WTC11 (cell line): ENCODE measurements around the gene OR10G6. TPM values are rescaled to one million over a fixed set of nuclear protein-coding genes. Genes with fewer than 3 reads are reported as not detected.

ENCODE experiments used
- ATAC-seq: fragments of 200-7000 bp; cut with Tn5 transposase; 2 replicates; pipeline ENCODE4 v1.10.0; 2021; ENCODE audit warnings: mild to moderate bottlenecking, moderate library complexity
- CTCF ChIA-PET: fragments of 300-600 bp; sonication (Branson Sonifier 250); formaldehyde crosslinking; loops from one replicate; lab custom pipeline; 2021; ENCODE audit warnings: antibody characterized with exemption; lab: Charles Lee
- POLR2A ChIA-PET: fragments of 350-600 bp; sonication (Branson Sonifier 250); formaldehyde crosslinking; loops from one replicate; lab custom pipeline; 2021; ENCODE audit warnings: antibody characterized with exemption; lab: Charles Lee
- DNase-seq: peaks from one replicate; pipeline ENCODE4 v3.0.0; 2021; ENCODE audit warnings: low spot score
- H3K27ac Mint-ChIP-seq: 2 replicates; pipeline ENCODE4 v1.8.0; 2021; ENCODE audit warnings: mixed read lengths
- H3K27me3 Mint-ChIP-seq: 2 replicates; pipeline ENCODE4 v1.8.0; 2021; ENCODE audit warnings: low read depth, mild to moderate bottlenecking, moderate library complexity, mixed read lengths
- H3K36me3 Mint-ChIP-seq: 2 replicates; pipeline ENCODE4 v1.8.0; 2021; ENCODE audit warnings: mixed read lengths
- H3K4me1 Mint-ChIP-seq: 2 replicates; pipeline ENCODE4 v1.8.0; 2022; ENCODE audit warnings: mixed read lengths
- H3K4me3 Mint-ChIP-seq: 2 replicates; pipeline ENCODE4 v1.8.0; 2021; ENCODE audit warnings: mild to moderate bottlenecking, moderate library complexity, mixed read lengths
- H3K9me3 Mint-ChIP-seq: 2 replicates; pipeline ENCODE4 v1.8.0; 2021; ENCODE audit warnings: mixed read lengths
- ARID4B ChIP-seq: sonication (generic); formaldehyde crosslinking; IDR thresholded peaks from 2 replicates; pipeline ENCODE4 v1.8.0; 2023; ENCODE audit warnings: missing genetic modification reagents, mild to moderate bottlenecking, borderline replicate concordance
- ATF2 ChIP-seq: sonication (generic); formaldehyde crosslinking; IDR thresholded peaks from 2 replicates; pipeline ENCODE4 v1.8.1; 2022; ENCODE audit warnings: low read depth, missing genetic modification reagents, borderline replicate concordance
- FOXP1 ChIP-seq: sonication (generic); formaldehyde crosslinking; IDR thresholded peaks from 2 replicates; pipeline ENCODE4 v1.8.0; 2022; ENCODE audit warnings: missing genetic modification reagents, mild to moderate bottlenecking, moderate library complexity, borderline replicate concordance
- JAZF1 ChIP-seq: fragments of 250-450 bp; sonication (Bioruptor Pico); IDR thresholded peaks from 2 replicates; pipeline ENCODE4 v1.9.0; 2021; ENCODE audit warnings: moderate library complexity, mild to moderate bottlenecking, inconsistent platforms
- KAT7 ChIP-seq: sonication (generic); formaldehyde crosslinking; IDR thresholded peaks from 2 replicates; pipeline ENCODE4 v1.8.1; 2023; ENCODE audit warnings: missing genetic modification reagents, mild to moderate bottlenecking, borderline replicate concordance
- MAX ChIP-seq: sonication (generic); formaldehyde crosslinking; IDR thresholded peaks from 2 replicates; pipeline ENCODE4 v1.8.0; 2022; ENCODE audit warnings: mild to moderate bottlenecking, missing genetic modification reagents
- PRDM15 ChIP-seq: sonication (generic); formaldehyde crosslinking; IDR thresholded peaks from 2 replicates; pipeline ENCODE4 v1.8.0; 2022; ENCODE audit warnings: missing genetic modification reagents
- PRRX2 ChIP-seq: fragments of 250-450 bp; sonication (Bioruptor Pico); IDR thresholded peaks from 2 replicates; pipeline ENCODE4 v1.8.0; 2021; ENCODE audit warnings: mild to moderate bottlenecking
- SMAD4 ChIP-seq: sonication (generic); formaldehyde crosslinking; IDR thresholded peaks from 2 replicates; pipeline ENCODE4 v1.8.0; 2022; ENCODE audit warnings: mild to moderate bottlenecking, missing genetic modification reagents
- SP1 ChIP-seq: sonication (generic); formaldehyde crosslinking; conservative IDR thresholded peaks from 2 replicates; pipeline ENCODE4 v1.8.1; 2022; ENCODE audit warnings: missing genetic modification reagents
- TCF7 ChIP-seq: sonication (generic); formaldehyde crosslinking; IDR thresholded peaks from 2 replicates; pipeline ENCODE4 v1.8.0; 2022; ENCODE audit warnings: mild to moderate bottlenecking, low read depth, missing genetic modification reagents, moderate library complexity
- total RNA-seq: library from RNA; stranded (reverse); gene quantifications from 3 replicates; pipeline ENCODE4 v1.2.3, GENCODE V29; 2021
- TF ChIP-seq, protein P1 (sequence below): sonication (generic); formaldehyde crosslinking; IDR thresholded peaks from 2 replicates; pipeline ENCODE4 v1.8.0; 2022; ENCODE audit warnings: mild to moderate bottlenecking, missing genetic modification reagents
- TF ChIP-seq, protein P2 (sequence below): fragments of 250-450 bp; sonication (Bioruptor Pico); IDR thresholded peaks from 2 replicates; pipeline ENCODE4 v1.9.0; 2021; ENCODE audit warnings: mild to moderate bottlenecking

Gene OR10G6
- total RNA-seq, 1 experiment from 2014 or later: not detected

- H3K36me3 Mint-ChIP-seq: peaks cover 7% of the 10 kb centered on the region; the same call in 1 of the 2 replicates
- ATAC-seq (no peak), DNase-seq (no peak)
- H3K4me1 Mint-ChIP-seq: peaks cover 12% of the 10 kb centered on the region
- peaks cover 2% of the 10 kb centered on the region; the same call in 1 of the 2 replicates for H3K27me3 Mint-ChIP-seq
- peaks cover 13% of the 10 kb centered on the region for H3K9me3 Mint-ChIP-seq
- POLR2A ChIA-PET: no interaction called here
- TF ChIP-seq PRDM15 (CRISPR knock-in tag): no peak
- TF ChIP-seq SP1 (CRISPR knock-in tag): no peak
- CTCF ChIA-PET: no interaction called here
- H3K4me3 Mint-ChIP-seq: no peak within 1 kb of the TSS
- no peak within 1 kb of the TSS for H3K27ac Mint-ChIP-seq
Measured at GRCh38 chr11:123977731-123978347, 17.1 kb downstream of the OR10G6 start, which contains the start of gene OR10S1. Gene OR10S1, minus strand, starts transcription at chr11:123977781. Its CDS starts 117 bp downstream, at chr11:123977664.

GRCh38 chr11:123976770-123977560, 18.0 kb downstream of the OR10G6 start:
- Mint-ChIP-seq H3K4me3 (no peak overlapping the region), H3K27me3 (peaks cover under 1% of the 10 kb centered on the region; the same call in 1 of the 2 replicates), H3K36me3 (no peaks in the 10 kb centered on the region; the same call in 1 of the 2 replicates), H3K4me1 (peaks cover 12% of the 10 kb centered on the region), H3K9me3 (peaks cover 4% of the 10 kb centered on the region), H3K27ac (no peak overlapping the region)
- CTCF ChIA-PET: no interaction called here
- DNase-seq (no peak), ATAC-seq (no peak)
- TF ChIP-seq MAX (CRISPR knock-in tag): 0 out of 2 replicates have a peak, but pooled peaks have one; percentile 19
- no peak for TF ChIP-seq ATF2
- POLR2A ChIA-PET: no interaction called here

DNA sequence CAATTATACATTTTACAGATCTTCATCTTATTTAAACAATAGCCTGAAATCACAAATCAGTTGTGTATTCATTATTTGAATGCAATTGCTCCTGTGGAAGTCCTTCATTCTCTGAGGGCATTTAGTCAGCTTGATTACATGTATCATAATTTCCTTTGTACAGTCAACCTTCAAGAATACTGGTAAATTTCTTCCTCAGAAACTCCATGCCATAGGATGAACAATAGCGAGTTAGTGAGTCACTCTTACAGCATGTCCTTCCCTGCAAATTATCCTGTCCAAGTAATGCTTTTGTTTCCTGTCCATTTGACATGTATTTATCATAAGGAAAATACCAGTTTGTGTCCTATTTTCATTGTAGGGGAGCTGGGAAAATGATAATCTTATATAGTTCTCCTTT, 21.1 kb downstream of the OR10G6 start:
- ATAC-seq: no peak
- POLR2A ChIA-PET: no interaction called here
- Mint-ChIP-seq H3K27me3 (no peaks in the 10 kb centered on the region), H3K4me3 (no peak overlapping the region), H3K4me1 (peaks cover 5% of the 10 kb centered on the region; the same call in 1 of the 2 replicates), H3K9me3 (no peaks in the 10 kb centered on the region), H3K36me3 (no peaks in the 10 kb centered on the region), H3K27ac (no peak overlapping the region)
- DNase-seq: no peak
- TF ChIP-seq KAT7: no peak
- CTCF ChIA-PET: no interaction called here

- H3K9me3 Mint-ChIP-seq: peaks cover 26% of the 10 kb centered on the region
- CTCF ChIA-PET: no interaction called here
- no peak overlapping the region for H3K4me3 Mint-ChIP-seq
- TF ChIP-seq, protein P1, sequence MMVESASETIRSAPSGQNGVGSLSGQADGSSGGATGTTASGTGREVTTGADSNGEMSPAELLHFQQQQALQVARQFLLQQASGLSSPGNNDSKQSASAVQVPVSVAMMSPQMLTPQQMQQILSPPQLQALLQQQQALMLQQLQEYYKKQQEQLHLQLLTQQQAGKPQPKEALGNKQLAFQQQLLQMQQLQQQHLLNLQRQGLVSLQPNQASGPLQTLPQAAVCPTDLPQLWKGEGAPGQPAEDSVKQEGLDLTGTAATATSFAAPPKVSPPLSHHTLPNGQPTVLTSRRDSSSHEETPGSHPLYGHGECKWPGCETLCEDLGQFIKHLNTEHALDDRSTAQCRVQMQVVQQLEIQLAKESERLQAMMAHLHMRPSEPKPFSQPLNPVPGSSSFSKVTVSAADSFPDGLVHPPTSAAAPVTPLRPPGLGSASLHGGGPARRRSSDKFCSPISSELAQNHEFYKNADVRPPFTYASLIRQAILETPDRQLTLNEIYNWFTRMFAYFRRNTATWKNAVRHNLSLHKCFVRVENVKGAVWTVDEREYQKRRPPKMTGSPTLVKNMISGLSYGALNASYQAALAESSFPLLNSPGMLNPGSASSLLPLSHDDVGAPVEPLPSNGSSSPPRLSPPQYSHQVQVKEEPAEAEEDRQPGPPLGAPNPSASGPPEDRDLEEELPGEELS (CRISPR knock-in tag): no peak
- TF ChIP-seq MAX (CRISPR knock-in tag) (no peak), SMAD4 (CRISPR knock-in tag) (no peak), TCF7 (no peak), ARID4B (CRISPR knock-in tag) (no peak), PRRX2 (CRISPR knock-in tag) (no peak), JAZF1 (no peak), FOXP1 (no peak)
- TF ChIP-seq, protein P2, sequence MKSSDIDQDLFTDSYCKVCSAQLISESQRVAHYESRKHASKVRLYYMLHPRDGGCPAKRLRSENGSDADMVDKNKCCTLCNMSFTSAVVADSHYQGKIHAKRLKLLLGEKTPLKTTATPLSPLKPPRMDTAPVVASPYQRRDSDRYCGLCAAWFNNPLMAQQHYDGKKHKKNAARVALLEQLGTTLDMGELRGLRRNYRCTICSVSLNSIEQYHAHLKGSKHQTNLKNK (CRISPR knock-in tag): no peak
Measured at GRCh38 chr11:123956752-123957151, 38.2 kb downstream of the OR10G6 start.

More at GRCh38 chr11:123956752-123957151, 38.2 kb downstream of the OR10G6 start:
- no peaks in the 10 kb centered on the region for H3K4me1 Mint-ChIP-seq
- ATAC-seq (no peak), DNase-seq (no peak)
- no peaks in the 10 kb centered on the region for H3K27me3 Mint-ChIP-seq
- POLR2A ChIA-PET: no interaction called here
- H3K27ac Mint-ChIP-seq: no peak overlapping the region
- H3K36me3 Mint-ChIP-seq: peaks cover 3% of the 10 kb centered on the region; the same call in 1 of the 2 replicates
